ENCODE results near the gene UBXN11.

UBXN11 gene

DNA sequence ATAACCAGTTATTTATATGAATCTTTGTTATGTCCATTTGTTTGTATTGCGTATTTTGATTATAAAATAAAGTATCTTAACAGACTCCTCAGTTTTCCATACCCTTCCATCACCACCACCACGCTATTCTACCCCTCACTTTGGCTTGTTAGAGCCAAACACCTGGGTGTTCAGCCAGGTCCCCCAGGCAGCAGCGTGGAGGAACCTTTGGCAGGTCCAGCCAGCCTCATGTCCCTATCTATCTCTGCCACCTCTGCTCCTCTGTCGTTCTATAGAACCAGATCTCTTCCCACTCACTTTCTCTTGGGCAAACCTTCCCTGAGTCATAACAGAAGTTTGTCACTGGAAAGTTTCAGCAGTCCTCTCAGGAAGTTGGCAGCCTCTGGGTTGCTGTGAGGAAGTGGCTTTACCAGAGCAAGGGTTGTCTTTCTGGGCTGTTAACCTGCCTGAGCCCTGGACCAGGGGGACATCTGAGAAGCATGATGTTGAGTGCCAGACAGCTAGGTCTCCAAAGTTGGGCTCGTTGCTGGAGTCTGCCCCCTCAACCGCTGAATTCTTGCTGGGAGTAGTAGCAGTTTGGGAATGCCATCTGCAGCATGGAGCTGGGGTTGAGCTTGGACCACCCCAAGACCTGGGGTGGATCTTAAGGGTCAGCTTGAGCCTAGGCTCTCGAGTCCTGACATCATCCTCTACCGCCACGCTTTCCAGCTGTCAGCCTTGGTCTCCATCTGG is 27.5 kb downstream of the UBXN11 start:
- Histone ChIP-seq H3K27ac (peak overlapping the region; percentile 88 to 100), H3K4me3 (peak overlapping the region; percentile 98)
- DNase-seq (ENCODE audit: low spot score) = no peak
- TF ChIP-seq CTCF (IDR thresholded peaks at IDR 0.05) = no peak

DNA sequence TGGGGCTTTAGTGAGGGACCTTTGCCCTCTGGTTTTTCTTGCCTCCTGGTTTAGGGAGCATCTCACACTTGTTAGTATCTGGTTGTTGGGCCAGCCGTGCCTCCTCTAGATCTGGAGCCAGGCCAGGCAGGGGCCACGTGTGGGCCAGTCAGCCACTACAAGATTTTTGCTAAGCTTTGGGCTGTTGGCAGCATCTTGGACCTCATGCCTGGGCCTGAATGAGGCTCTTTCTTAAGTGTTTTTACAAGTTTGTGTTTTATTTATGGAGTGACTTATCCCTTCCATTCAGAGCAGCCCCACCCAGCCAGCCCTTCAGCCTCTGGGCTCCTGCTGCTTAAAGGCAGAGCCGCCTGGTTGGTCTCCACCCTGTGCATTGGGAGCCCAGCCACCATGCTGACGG is 28.1 kb downstream of the UBXN11 start:
- Histone ChIP-seq H3K27ac (peak overlapping the region; percentile 88 to 100), H3K4me3 (no peak overlapping the region)
- no peak for DNase-seq (ENCODE audit: low spot score)
- TF ChIP-seq CTCF (IDR thresholded peaks at IDR 0.05) = no peak

DNA sequence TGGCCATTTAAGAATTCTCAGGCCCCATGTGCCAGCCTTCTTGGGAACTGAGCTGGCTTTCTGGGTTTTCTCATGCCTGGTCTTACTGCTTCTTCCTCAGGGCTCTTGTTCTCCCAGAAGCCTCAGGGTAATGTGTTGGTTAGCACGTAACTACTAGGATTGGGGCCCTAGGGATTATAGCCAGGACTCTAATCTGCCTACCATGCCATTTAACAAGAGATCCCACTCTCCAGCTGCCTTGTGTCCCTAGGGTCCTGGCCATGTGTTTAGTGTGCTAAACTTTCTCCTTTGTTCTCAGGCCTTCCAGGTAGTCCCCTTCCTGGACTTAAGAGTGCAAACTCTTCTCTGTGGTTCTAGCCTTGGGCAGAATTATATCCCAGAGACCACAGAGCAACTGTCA is 28.7 kb downstream of the UBXN11 start:
- peak overlapping the region; percentile 88 to 100 for H3K27ac ChIP-seq
- DNase-seq (ENCODE audit: low spot score) = no peak
- TF ChIP-seq CTCF (IDR thresholded peaks at IDR 0.05) = no peak
- no peak overlapping the region for H3K4me3 ChIP-seq

- no peak for DNase-seq (ENCODE audit: low spot score)
- Histone ChIP-seq H3K27ac (peak overlapping the region; percentile 88 to 100), H3K4me3 (no peak overlapping the region)
- no peak for TF ChIP-seq CTCF (IDR thresholded peaks at IDR 0.05)
Measured at GRCh38 chr1:26277261-26277661, 29.2 kb downstream of the UBXN11 start.

DNA sequence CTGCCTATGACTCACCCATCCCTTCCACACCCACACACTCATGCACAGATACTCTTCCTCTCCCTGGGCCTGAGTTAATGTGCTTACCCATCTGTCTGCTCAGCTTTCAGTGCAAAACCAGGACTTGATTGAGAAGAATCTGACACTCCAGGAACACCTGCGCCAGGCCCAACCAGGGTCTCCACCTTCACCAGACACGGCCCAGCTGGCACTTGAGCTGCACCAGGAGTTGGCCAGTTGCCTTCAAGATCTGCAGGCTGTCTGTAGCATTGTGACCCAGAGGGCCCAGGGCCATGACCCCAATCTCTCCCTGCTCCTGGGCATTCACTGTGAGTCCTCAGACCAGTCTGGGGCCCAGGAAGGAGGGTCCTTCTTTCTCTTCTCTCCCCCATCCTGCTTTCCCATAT is 30.0 kb downstream of the UBXN11 start:
- H3K4me3 ChIP-seq = no peak overlapping the region
- peak overlapping the region; percentile 59 to 100 for H3K27ac ChIP-seq

GRCh38 chr1:26275580-26276431 is 30.6 kb downstream of the UBXN11 start:
- TF ChIP-seq CTCF (IDR thresholded peaks at IDR 0.05) = peak; percentile 80
- Histone ChIP-seq H3K4me3 (peak overlapping the region; percentile 46), H3K27ac (peak overlapping the region; percentile 59 to 100)
- peak; percentile 90 for DNase-seq (ENCODE audit: low spot score)

More for the DNA sequence above, 30.0 kb downstream of the UBXN11 start:
- DNase-seq (ENCODE audit: low spot score) = no peak
- TF ChIP-seq CTCF (IDR thresholded peaks at IDR 0.05) = no peak

Data from coronary artery (tissue), 2 donors.